K562 (cell line): ENCODE measurements around the gene CHRM1. TPM values are rescaled to one million over a fixed set of nuclear protein-coding genes. Genes with fewer than 3 reads are reported as not detected.

Experiments used
- ARID1B ChIP-seq: fragments of 450-650 bp; IDR thresholded peaks from 2 replicates; pipeline ENCODE4 v1.6.1; 2016; ENCODE audit warnings: antibody characterized with exemption, mild to moderate bottlenecking, inconsistent platforms
- CEBPG ChIP-seq, 3 experiments: fragments of 200-800 bp in 1 of 3; sonication (Bioruptor generic) in 1 of 3; sonication (generic) in 1 of 3; formaldehyde crosslinking in 1 of 3; IDR thresholded peaks in 2 of 3; conservative IDR thresholded peaks in 1 of 3; 2 replicates each; pipeline versions ENCODE4 v1.6.1 to v1.8.0; 2016 to 2022; ENCODE audit warnings: missing compliant biosample characterization in 2 of 3, missing genetic modification characterization in 2 of 3, mild to moderate bottlenecking in 1 of 3, missing genetic modification reagents in 1 of 3
- CHD2 ChIP-seq: IDR thresholded peaks from 2 replicates; pipeline ENCODE4 v1.6.1; 2011; ENCODE audit warnings: low read depth, low read length
- CREB1 ChIP-seq, 2 experiments: sonication (generic) in 1 of 2; formaldehyde crosslinking in 1 of 2; IDR thresholded peaks; 2 replicates each; pipeline versions ENCODE4 v1.6.1 to v1.8.0; 2012 to 2022; ENCODE audit warnings: inconsistent platforms in 1 of 2, mild to moderate bottlenecking in 1 of 2, missing genetic modification reagents in 1 of 2, moderate library complexity in 1 of 2
- CSDE1 ChIP-seq, 2 experiments: fragments of 450-650 bp; IDR thresholded peaks; 2 replicates each; pipeline ENCODE4 v1.6.1; 2016; ENCODE audit warnings: mild to moderate bottlenecking in 1 of 2
- MEF2D ChIP-seq: conservative IDR thresholded peaks from 2 replicates; pipeline ENCODE4 v1.6.1; 2016; ENCODE audit warnings: low read depth, missing genetic modification characterization, missing compliant biosample characterization
- PHB ChIP-seq: fragments of 250-450 bp; sonication (Bioruptor Pico); IDR thresholded peaks from 2 replicates; pipeline ENCODE4 v1.5.0; 2021
- ZBTB17 ChIP-seq: fragments of 450-650 bp; formaldehyde crosslinking; IDR thresholded peaks from 2 replicates; pipeline ENCODE4 v1.4.0; 2020; ENCODE audit warnings: mild to moderate bottlenecking
- ZNF253 ChIP-seq: fragments of 250-450 bp; sonication (Bioruptor Pico); conservative IDR thresholded peaks from 2 replicates; pipeline ENCODE4 v1.6.1; 2021; ENCODE audit warnings: mild to moderate bottlenecking
- ZSCAN32 ChIP-seq: fragments of 450-650 bp; formaldehyde crosslinking; IDR thresholded peaks from 2 replicates; pipeline ENCODE4 v1.4.0; 2020; ENCODE audit warnings: mild to moderate bottlenecking, moderate library complexity
- polyA plus RNA-seq, 8 experiments: library from polyadenylated mRNA; depleted of rRNA in 4 of 8; stranded (reverse) in 5 of 8; unstranded in 3 of 8; fragments of >200 nt; fragmentation: Nextera tagmentation in 2 of 8; fragmentation: Illumina TruSeq in 1 of 8; extraction: Ambion mirVana in 2 of 8; extraction: Trizol in 1 of 8; gene quantifications; 2 replicates each; pipeline versions ENCODE4 v1.2.1 to v1.2.3, GENCODE V29; 2011 to 2014; ENCODE audit warnings: inconsistent platforms in 1 of 8, missing spikeins in 1 of 8
- total RNA-seq, 7 experiments: library from RNA; depleted of rRNA in 6 of 7; stranded (reverse); fragments of >200 nt in 6 of 7; fragmentation: Illumina TruSeq in 2 of 7; extraction: Trizol in 2 of 7; gene quantifications; 2 replicates each; pipeline versions ENCODE4 v1.2.1 to v1.2.3, GENCODE V29; 2011 to 2021; ENCODE audit warnings: low replicate concordance in 1 of 7
- TF ChIP-seq, protein P1 (sequence below), 2 experiments: fragments of 450-650 bp; formaldehyde crosslinking in 1 of 2; IDR thresholded peaks; 2 replicates each; pipeline versions ENCODE4 v1.4.0 to v1.6.1; 2014 to 2020; ENCODE audit warnings: mild to moderate bottlenecking in 2 of 2, borderline replicate concordance in 1 of 2, low read depth in 1 of 2
- TF ChIP-seq, protein P2 (sequence below): fragments of 200-800 bp; sonication (Bioruptor generic); IDR thresholded peaks from 2 replicates; pipeline ENCODE4 v1.6.1; 2017; ENCODE audit warnings: missing genetic modification characterization, missing compliant biosample characterization
- TF ChIP-seq, protein P3 (sequence below): fragments of 450-650 bp; conservative IDR thresholded peaks from 2 replicates; pipeline ENCODE4 v1.6.1; 2016; ENCODE audit warnings: missing genetic modification characterization, low read depth, mild to moderate bottlenecking, missing compliant biosample characterization, moderate library complexity
- TF ChIP-seq, protein P4 (sequence below): fragments of 250-450 bp; sonication (Bioruptor Pico); IDR thresholded peaks from 2 replicates; pipeline ENCODE4 v1.4.0; 2020; ENCODE audit warnings: borderline replicate concordance

Gene CHRM1
- total and polyA plus RNA-seq, 9 of the 15 experiments (the other 6 are each of a cell fraction or from before 2014, with no cell fraction given), result not detected

DNA sequence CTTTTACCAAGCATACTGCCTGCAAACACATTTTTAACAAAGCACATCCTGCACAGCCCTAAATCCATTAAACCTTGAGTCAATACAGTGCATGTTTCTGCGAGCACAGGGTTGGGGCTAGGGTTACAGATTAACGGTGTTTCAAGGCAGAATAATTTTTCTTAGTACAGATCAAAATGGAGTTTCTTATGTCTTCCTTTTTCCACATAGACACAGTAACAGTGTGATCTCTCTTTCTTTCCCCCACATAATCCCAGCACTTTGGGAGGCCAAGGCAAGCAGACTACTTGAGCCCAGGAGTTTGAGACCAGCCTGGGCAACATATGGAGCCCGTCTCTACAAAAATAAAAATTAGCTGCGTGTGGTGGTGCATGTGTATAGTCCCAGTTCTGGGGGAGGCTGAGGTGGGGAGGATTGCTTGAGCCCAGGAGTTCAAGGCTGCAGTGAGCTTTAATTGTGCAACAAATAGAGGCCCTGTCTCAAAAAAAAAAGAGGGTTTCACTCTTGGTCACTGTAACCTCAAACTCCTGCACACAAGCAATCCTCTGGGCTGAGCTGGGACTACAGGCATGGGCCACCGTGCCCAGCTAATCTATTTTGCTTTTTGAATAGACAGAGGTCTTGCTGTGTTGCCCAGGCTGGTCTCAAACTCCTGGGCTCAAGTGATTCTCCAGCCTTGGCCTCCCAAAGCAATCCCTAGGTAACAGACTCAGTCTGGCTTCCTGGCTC, 60.2 kb downstream of the CHRM1 start (continued):
- TF ChIP-seq, protein P1, sequence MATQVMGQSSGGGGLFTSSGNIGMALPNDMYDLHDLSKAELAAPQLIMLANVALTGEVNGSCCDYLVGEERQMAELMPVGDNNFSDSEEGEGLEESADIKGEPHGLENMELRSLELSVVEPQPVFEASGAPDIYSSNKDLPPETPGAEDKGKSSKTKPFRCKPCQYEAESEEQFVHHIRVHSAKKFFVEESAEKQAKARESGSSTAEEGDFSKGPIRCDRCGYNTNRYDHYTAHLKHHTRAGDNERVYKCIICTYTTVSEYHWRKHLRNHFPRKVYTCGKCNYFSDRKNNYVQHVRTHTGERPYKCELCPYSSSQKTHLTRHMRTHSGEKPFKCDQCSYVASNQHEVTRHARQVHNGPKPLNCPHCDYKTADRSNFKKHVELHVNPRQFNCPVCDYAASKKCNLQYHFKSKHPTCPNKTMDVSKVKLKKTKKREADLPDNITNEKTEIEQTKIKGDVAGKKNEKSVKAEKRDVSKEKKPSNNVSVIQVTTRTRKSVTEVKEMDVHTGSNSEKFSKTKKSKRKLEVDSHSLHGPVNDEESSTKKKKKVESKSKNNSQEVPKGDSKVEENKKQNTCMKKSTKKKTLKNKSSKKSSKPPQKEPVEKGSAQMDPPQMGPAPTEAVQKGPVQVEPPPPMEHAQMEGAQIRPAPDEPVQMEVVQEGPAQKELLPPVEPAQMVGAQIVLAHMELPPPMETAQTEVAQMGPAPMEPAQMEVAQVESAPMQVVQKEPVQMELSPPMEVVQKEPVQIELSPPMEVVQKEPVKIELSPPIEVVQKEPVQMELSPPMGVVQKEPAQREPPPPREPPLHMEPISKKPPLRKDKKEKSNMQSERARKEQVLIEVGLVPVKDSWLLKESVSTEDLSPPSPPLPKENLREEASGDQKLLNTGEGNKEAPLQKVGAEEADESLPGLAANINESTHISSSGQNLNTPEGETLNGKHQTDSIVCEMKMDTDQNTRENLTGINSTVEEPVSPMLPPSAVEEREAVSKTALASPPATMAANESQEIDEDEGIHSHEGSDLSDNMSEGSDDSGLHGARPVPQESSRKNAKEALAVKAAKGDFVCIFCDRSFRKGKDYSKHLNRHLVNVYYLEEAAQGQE (IDR thresholded peaks at IDR 0.05; ENCODE audit: borderline replicate concordance), result no peak
- TF ChIP-seq, protein P1 (CRISPR knock-in tag; IDR thresholded peaks at IDR 0.05; ENCODE audit: low read depth), result no peak
- TF ChIP-seq ZNF253 (no peak), CEBPG (CRISPR knock-in tag; IDR thresholded peaks at IDR 0.05) (no peak), CEBPG (tag; conservative IDR thresholded peaks at IDR 0.05 in 1 of 2, IDR thresholded peaks at IDR 0.05 in 1 of 2) (0 out of 4 replicates have a peak, but pooled peaks of 1 of the 2 experiments have one; percentile 12), MEF2D (tag) (peak; percentile 78), CHD2 (no peak), PHB (no peak), ZBTB17 (CRISPR knock-in tag) (0 out of 2 replicates have a peak, but pooled peaks have one; percentile 75), ZSCAN32 (CRISPR knock-in tag) (0 out of 2 replicates have a peak, but pooled peaks have one; percentile 12), CREB1 (IDR thresholded peaks at IDR 0.05) (no peak), CREB1 (CRISPR knock-in tag; IDR thresholded peaks at IDR 0.05) (no peak), ARID1B (no peak), CSDE1 (IDR thresholded peaks at IDR 0.05) (no peak)
- TF ChIP-seq, protein P2, sequence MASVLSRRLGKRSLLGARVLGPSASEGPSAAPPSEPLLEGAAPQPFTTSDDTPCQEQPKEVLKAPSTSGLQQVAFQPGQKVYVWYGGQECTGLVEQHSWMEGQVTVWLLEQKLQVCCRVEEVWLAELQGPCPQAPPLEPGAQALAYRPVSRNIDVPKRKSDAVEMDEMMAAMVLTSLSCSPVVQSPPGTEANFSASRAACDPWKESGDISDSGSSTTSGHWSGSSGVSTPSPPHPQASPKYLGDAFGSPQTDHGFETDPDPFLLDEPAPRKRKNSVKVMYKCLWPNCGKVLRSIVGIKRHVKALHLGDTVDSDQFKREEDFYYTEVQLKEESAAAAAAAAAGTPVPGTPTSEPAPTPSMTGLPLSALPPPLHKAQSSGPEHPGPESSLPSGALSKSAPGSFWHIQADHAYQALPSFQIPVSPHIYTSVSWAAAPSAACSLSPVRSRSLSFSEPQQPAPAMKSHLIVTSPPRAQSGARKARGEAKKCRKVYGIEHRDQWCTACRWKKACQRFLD (CRISPR knock-in tag), result peak; percentile 62; the same call in 1 of the 2 replicates
- TF ChIP-seq, protein P3, sequence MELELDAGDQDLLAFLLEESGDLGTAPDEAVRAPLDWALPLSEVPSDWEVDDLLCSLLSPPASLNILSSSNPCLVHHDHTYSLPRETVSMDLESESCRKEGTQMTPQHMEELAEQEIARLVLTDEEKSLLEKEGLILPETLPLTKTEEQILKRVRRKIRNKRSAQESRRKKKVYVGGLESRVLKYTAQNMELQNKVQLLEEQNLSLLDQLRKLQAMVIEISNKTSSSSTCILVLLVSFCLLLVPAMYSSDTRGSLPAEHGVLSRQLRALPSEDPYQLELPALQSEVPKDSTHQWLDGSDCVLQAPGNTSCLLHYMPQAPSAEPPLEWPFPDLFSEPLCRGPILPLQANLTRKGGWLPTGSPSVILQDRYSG (tag), result peak; percentile 81
- TF ChIP-seq, protein P4, sequence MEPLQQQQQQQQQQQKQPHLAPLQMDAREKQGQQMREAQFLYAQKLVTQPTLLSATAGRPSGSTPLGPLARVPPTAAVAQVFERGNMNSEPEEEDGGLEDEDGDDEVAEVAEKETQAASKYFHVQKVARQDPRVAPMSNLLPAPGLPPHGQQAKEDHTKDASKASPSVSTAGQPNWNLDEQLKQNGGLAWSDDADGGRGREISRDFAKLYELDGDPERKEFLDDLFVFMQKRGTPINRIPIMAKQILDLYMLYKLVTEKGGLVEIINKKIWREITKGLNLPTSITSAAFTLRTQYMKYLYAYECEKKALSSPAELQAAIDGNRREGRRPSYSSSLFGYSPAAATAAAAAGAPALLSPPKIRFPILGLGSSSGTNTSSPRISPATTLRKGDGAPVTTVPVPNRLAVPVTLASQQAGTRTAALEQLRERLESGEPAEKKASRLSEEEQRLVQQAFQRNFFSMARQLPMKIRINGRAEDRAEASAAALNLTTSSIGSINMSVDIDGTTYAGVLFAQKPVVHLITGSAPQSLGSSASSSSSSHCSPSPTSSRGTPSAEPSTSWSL, result no peak
